ENCODE measurements around the gene TBC1D24. TPM values are rescaled to one million over a fixed set of nuclear protein-coding genes. Genes with fewer than 3 reads are reported as not detected.
A peak's percentile ranks its signal among the peaks of the same experiment; 100 is the strongest.

Gene TBC1D24
- total RNA-seq, 1 experiment from 2014 or later: 24.6 TPM

- no peak overlapping the region for H2AFZ ChIP-seq (ENCODE audit: low read depth, low read length, poor library complexity, severe bottlenecking)
- H3K36me3 ChIP-seq (ENCODE audit: control insufficient read depth in 1 of 2, insufficient read depth in 2 of 2, low read length in 2 of 2): no peaks in the 10 kb centered on the region
- no peaks in the 10 kb centered on the region for H3K9me3 ChIP-seq (ENCODE audit: control insufficient read depth in 1 of 2, insufficient read depth in 1 of 2, low read depth in 1 of 2, low read length in 2 of 2)
- peak overlapping the region; percentile 95 for H3K9ac ChIP-seq (ENCODE audit: low read length)
- no peaks in the 10 kb centered on the region for H4K20me1 ChIP-seq (ENCODE audit: insufficient read depth)
- no peaks in the 10 kb centered on the region for H3K9me2 ChIP-seq (ENCODE audit: insufficient read depth)
- TF ChIP-seq CBX3 (IDR thresholded peaks at IDR 0.05; ENCODE audit: low read depth) (no peak), EZH2phosphoT487 (IDR thresholded peaks at IDR 0.05; ENCODE audit: borderline replicate concordance) (no peak), ZFX (IDR thresholded peaks at IDR 0.05) (no peak), POLR2AphosphoS5 (IDR thresholded peaks at IDR 0.05; ENCODE audit: low read depth, low read length) (no peak), CTCF (IDR thresholded peaks at IDR 0.05 in 2 of 3, conservative IDR thresholded peaks at IDR 0.05 in 1 of 3; ENCODE audit: borderline replicate concordance in 1 of 3, insufficient read depth in 1 of 3, low read depth in 2 of 3, low read length in 2 of 3) (no peak), YY1 (IDR thresholded peaks at IDR 0.05; ENCODE audit: extremely low read depth, insufficient replicate concordance, low read depth, low read length) (no peak)
- intact Hi-C loops (cut with micrococcal nuclease): no loop called here
- H3K27me3 ChIP-seq (ENCODE audit: insufficient read depth, low read length): no peaks in the 10 kb centered on the region
- DNase-seq (ENCODE audit: low read depth, low spot score) (no peak), ATAC-seq (peak; percentile 18)
- H3K4me1 ChIP-seq (ENCODE audit: control insufficient read depth in 1 of 2, insufficient read depth in 2 of 2, low read length in 2 of 2): peaks cover 29 to 55% of the 10 kb centered on the region in 2 experiments
- BruUV-seq (replicated peaks): no TSS peak
- H3K4me3 ChIP-seq (replicated peaks in 1 of 2; ENCODE audit: low read depth in 1 of 2, low read length in 2 of 2): peak overlapping the region; percentile 34 to 87
- ChIA-PET RAD21 (ENCODE audit: low non-redundant PET in 1 of 2, low total read pairs in 2 of 2, uncharacterized antibody in 2 of 2, unreplicated experiment in 2 of 2) (no interaction called here), POLR2A (no interaction called here), CTCF (no interaction called here)
- H3K4me2 ChIP-seq (ENCODE audit: low read length): peak overlapping the region; percentile 99
- peak overlapping the region; percentile 97; the same call in 1 of the 2 replicates for H3K27ac ChIP-seq (ENCODE audit: low read depth, low read length)
- H3K79me2 ChIP-seq (ENCODE audit: insufficient read depth, low read length): peaks cover 28% of the 10 kb centered on the region; the same call in 1 of the 2 replicates
Measured at GRCh38 chr16:2473446-2473926, 1.4 kb upstream of the TBC1D24 start.
